WI38 (cell line): Measurements from ENCODE around the gene TXNDC15.

Experiments
- H3K4me3 ChIP-seq: 2 replicates; pipeline ENCODE4 v1.5.1; 2011; ENCODE audit warnings: low read depth, mild to moderate bottlenecking, control low read depth, low read length
- CTCF ChIP-seq: IDR thresholded peaks from 2 replicates; pipeline ENCODE4 v1.5.1; 2012; ENCODE audit warnings: low read depth, mild to moderate bottlenecking, control low read depth, low read length

Gene TXNDC15

GRCh38 chr5:134917070-134917815 lies 43.1 kb downstream of the TXNDC15 start:
- H3K4me3 ChIP-seq = no peak overlapping the region
- TF ChIP-seq CTCF = no peak

DNA sequence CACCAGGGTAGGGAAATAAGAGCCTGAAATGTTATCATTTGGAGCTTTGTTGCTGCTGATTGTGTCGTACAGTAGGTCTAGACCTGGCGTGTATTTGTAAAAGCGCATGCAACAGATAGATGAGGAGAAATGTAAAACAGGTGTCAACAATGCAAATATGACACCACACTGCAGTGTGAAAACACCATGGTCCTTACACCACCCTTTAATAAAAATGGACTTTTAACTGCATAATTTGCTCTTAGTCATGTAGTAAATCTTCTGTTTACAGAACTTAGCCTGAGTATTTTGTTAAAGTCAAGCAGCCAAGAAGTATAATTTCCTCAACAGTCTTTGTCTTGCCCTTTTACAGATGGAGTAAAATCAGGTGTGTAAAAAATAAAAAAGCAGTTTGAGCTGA lies 44.7 kb downstream of the TXNDC15 start:
- no peak for TF ChIP-seq CTCF
- H3K4me3 ChIP-seq = no peak overlapping the region

GRCh38 chr5:134920848-134921575 lies 46.8 kb downstream of the TXNDC15 start:
- no peak overlapping the region for H3K4me3 ChIP-seq
- no peak for TF ChIP-seq CTCF

GRCh38 chr5:134932508-134932907 lies 58.3 kb downstream of the TXNDC15 start:
- H3K4me3 ChIP-seq = no peak overlapping the region
- no peak for TF ChIP-seq CTCF

- H3K4me3 ChIP-seq = no peak overlapping the region
- no peak for TF ChIP-seq CTCF
These were observed 60.0 kb downstream of the TXNDC15 start for GRCh38 chr5:134934202-134934601.

- no peak for TF ChIP-seq CTCF
- no peak overlapping the region for H3K4me3 ChIP-seq
These were observed 61.8 kb downstream of the TXNDC15 start for GRCh38 chr5:134935711-134936602.
